ENCODE data around the gene PANK4.

The PANK4 gene

GRCh38 chr1:2530513-2531361, 4.3 kb upstream of the PANK4 start:
- no peak for DNase-seq
- H3K4me3 ChIP-seq (ENCODE audit: low read depth, low read length): no peak overlapping the region
- no peaks in the 10 kb centered on the region for H3K36me3 ChIP-seq (replicated peaks)
- no peak for TF ChIP-seq CTCF (IDR thresholded peaks at IDR 0.05; ENCODE audit: low read depth, low read length, missing control alignments)
- in situ Hi-C loops (cut with HindIII; ENCODE audit: low pct_ligation_motif_present, low sequenced_read_pairs): no loop called here
- no peak overlapping the region for H3K27ac ChIP-seq
- peaks cover 13% of the 10 kb centered on the region for H3K27me3 ChIP-seq (replicated peaks)

GRCh38 chr1:2529784-2530512, 3.6 kb upstream of the PANK4 start, which contains the start of gene HES5:
Gene HES5, minus strand, starts transcription at chr1:2530263. Its CDS starts 99 bp downstream, at chr1:2530164.
- H3K36me3 ChIP-seq (replicated peaks): no peaks in the 10 kb centered on the region
- H3K27me3 ChIP-seq (replicated peaks): peaks cover 13% of the 10 kb centered on the region
- no peak for DNase-seq
- no peak for TF ChIP-seq CTCF (IDR thresholded peaks at IDR 0.05; ENCODE audit: low read depth, low read length, missing control alignments)
- no peak within 1 kb of the TSS for H3K27ac ChIP-seq
- peak within 1 kb of the TSS; percentile 20 for H3K4me3 ChIP-seq (ENCODE audit: low read depth, low read length)
- in situ Hi-C loops (cut with HindIII; ENCODE audit: low pct_ligation_motif_present, low sequenced_read_pairs): no loop called here

- H3K27me3 ChIP-seq (replicated peaks): peaks cover 13% of the 10 kb centered on the region
- DNase-seq: no peak
- H3K4me3 ChIP-seq (ENCODE audit: low read depth, low read length): peak overlapping the region; percentile 3
- H3K27ac ChIP-seq: no peak overlapping the region
- in situ Hi-C loops (cut with HindIII; ENCODE audit: low pct_ligation_motif_present, low sequenced_read_pairs): no loop called here
- TF ChIP-seq CTCF (IDR thresholded peaks at IDR 0.05; ENCODE audit: low read depth, low read length, missing control alignments): peak; percentile 23
- H3K36me3 ChIP-seq (replicated peaks): no peaks in the 10 kb centered on the region
Measured at GRCh38 chr1:2528966-2529783, 2.8 kb upstream of the PANK4 start.

GRCh38 chr1:2528611-2528965, 2.2 kb upstream of the PANK4 start:
- no peak for TF ChIP-seq CTCF (IDR thresholded peaks at IDR 0.05; ENCODE audit: low read depth, low read length, missing control alignments)
- H3K4me3 ChIP-seq (ENCODE audit: low read depth, low read length): no peak overlapping the region
- no peak for DNase-seq
- no peak overlapping the region for H3K27ac ChIP-seq
- H3K36me3 ChIP-seq (replicated peaks): no peaks in the 10 kb centered on the region
- in situ Hi-C loops (cut with HindIII; ENCODE audit: low pct_ligation_motif_present, low sequenced_read_pairs): no loop called here
- H3K27me3 ChIP-seq (replicated peaks): peaks cover 13% of the 10 kb centered on the region

- TF ChIP-seq CTCF (IDR thresholded peaks at IDR 0.05; ENCODE audit: low read depth, low read length, missing control alignments): no peak
- in situ Hi-C loops (cut with HindIII; ENCODE audit: low pct_ligation_motif_present, low sequenced_read_pairs): no loop called here
- DNase-seq: no peak
- H3K4me3 ChIP-seq (ENCODE audit: low read depth, low read length): no peak overlapping the region
- H3K27ac ChIP-seq: no peak overlapping the region
- H3K27me3 ChIP-seq (replicated peaks): peaks cover 13% of the 10 kb centered on the region
- no peaks in the 10 kb centered on the region for H3K36me3 ChIP-seq (replicated peaks)
Measured at GRCh38 chr1:2528016-2528415, 1.6 kb upstream of the PANK4 start.
